HG03575 (cell line): ENCODE measurements around the gene ADK.

ENCODE experiments used
- ATAC-seq: cut with Tn5 transposase; IDR thresholded peaks from one replicate; pipeline ENCODE4 v1.9.1; 2021; ENCODE audit not compliant: unreplicated experiment, insufficient number of reproducible peaks, low FRiP score; ENCODE audit errors: extremely low read depth

The ADK gene

GRCh38 chr10:74706966-74707365, 555.9 kb downstream of the ADK start:
- no peak for ATAC-seq

- ATAC-seq, result no peak
Observed at GRCh38 chr10:74708246-74708645, 557.2 kb downstream of the ADK start.

- no peak for ATAC-seq
Observed at GRCh38 chr10:74718208-74718607, 567.2 kb downstream of the ADK start.

- no peak for ATAC-seq
Observed at GRCh38 chr10:74728225-74728624, 577.2 kb downstream of the ADK start.

- no peak for ATAC-seq
Observed at GRCh38 chr10:74730246-74730645, 579.2 kb downstream of the ADK start.

- ATAC-seq, result no peak
Observed at GRCh38 chr10:74733612-74734011, 582.6 kb downstream of the ADK start.

- ATAC-seq, result no peak
Observed at GRCh38 chr10:74736029-74736428, 585.0 kb downstream of the ADK start.

- ATAC-seq, result no peak
Observed at GRCh38 chr10:74738052-74738451, 587.0 kb downstream of the ADK start.

GRCh38 chr10:74738542-74738941, 587.5 kb downstream of the ADK start:
- no peak for ATAC-seq

- peak; percentile 59 for ATAC-seq
Observed at GRCh38 chr10:74738985-74739567, 588.1 kb downstream of the ADK start.

GRCh38 chr10:74743401-74743800, 592.4 kb downstream of the ADK start:
- no peak for ATAC-seq

- ATAC-seq, result no peak
Observed at GRCh38 chr10:74745449-74745848, 594.4 kb downstream of the ADK start.

GRCh38 chr10:74746813-74747212, 595.8 kb downstream of the ADK start:
- no peak for ATAC-seq

GRCh38 chr10:74748468-74749031, 597.5 kb downstream of the ADK start:
- no peak for ATAC-seq

GRCh38 chr10:74750848-74751274, 599.8 kb downstream of the ADK start:
- ATAC-seq, result no peak

- no peak for ATAC-seq
Observed at GRCh38 chr10:74752371-74753040, 601.5 kb downstream of the ADK start.

GRCh38 chr10:74753442-74754211, 602.6 kb downstream of the ADK start:
- no peak for ATAC-seq

- ATAC-seq, result no peak
Observed at GRCh38 chr10:74754381-74754821, 603.4 kb downstream of the ADK start.

GRCh38 chr10:74755273-74755672, 604.3 kb downstream of the ADK start:
- ATAC-seq, result no peak
